ENCODE data around the gene PRKG1.
"Not testable (repeated sequence)": the region's sequence is repeated elsewhere in the genome, so short reads cannot be mapped to it uniquely, and the experiment has no call there.

The PRKG1 gene

GRCh38 chr10:51257511-51258248 lies 183.4 kb downstream of the PRKG1 start:
- Histone ChIP-seq H3K9me2 (replicated peaks; ENCODE audit: insufficient read depth, low read length) (no peaks in the 10 kb centered on the region), H3K4me2 (ENCODE audit: low read depth, low read length, poor library complexity, severe bottlenecking) (no peak overlapping the region), H4K20me1 (ENCODE audit: low read depth, low read length) (no peaks in the 10 kb centered on the region), H3K4me3 (ENCODE audit: insufficient read depth, low read length, poor library complexity, severe bottlenecking) (no peak overlapping the region), H3F3A (ENCODE audit: insufficient read depth) (no peaks in the 10 kb centered on the region), H3K27ac (ENCODE audit: low read depth, low read length) (no peak overlapping the region), H2AFZ (ENCODE audit: low read depth, low read length, severe bottlenecking) (no peak overlapping the region), H3K9ac (ENCODE audit: low read length) (no peak overlapping the region), H3K9me3 (ENCODE audit: insufficient read depth, low read length) (no peaks in the 10 kb centered on the region), H3K79me2 (ENCODE audit: insufficient read depth, low read length) (no peaks in the 10 kb centered on the region), H3K36me3 (ENCODE audit: low read length) (no peaks in the 10 kb centered on the region), H3K27me3 (ENCODE audit: low read length) (no peaks in the 10 kb centered on the region)
- TF ChIP-seq EZH2phosphoT487 (conservative IDR thresholded peaks at IDR 0.05; ENCODE audit: low read length) = no peak
- TF ChIP-seq CTCF (IDR thresholded peaks at IDR 0.05; ENCODE audit: insufficient read depth, low read length, poor library complexity, severe bottlenecking) = no peak

- no peak overlapping the region for H3K4me2 ChIP-seq (ENCODE audit: low read depth, low read length, poor library complexity, severe bottlenecking)
- no peaks in the 10 kb centered on the region for H4K20me1 ChIP-seq (ENCODE audit: low read depth, low read length)
- TF ChIP-seq EZH2phosphoT487 (conservative IDR thresholded peaks at IDR 0.05; ENCODE audit: low read length) (no peak), CTCF (IDR thresholded peaks at IDR 0.05; ENCODE audit: insufficient read depth, low read length, poor library complexity, severe bottlenecking) (no peak)
- H3K27ac ChIP-seq (ENCODE audit: low read depth, low read length) = no peak overlapping the region
- no peak overlapping the region for H3K4me3 ChIP-seq (ENCODE audit: insufficient read depth, low read length, poor library complexity, severe bottlenecking)
- no peaks in the 10 kb centered on the region for H3F3A ChIP-seq (ENCODE audit: insufficient read depth)
- no peaks in the 10 kb centered on the region for H3K9me2 ChIP-seq (replicated peaks; ENCODE audit: insufficient read depth, low read length)
- no peaks in the 10 kb centered on the region for H3K79me2 ChIP-seq (ENCODE audit: insufficient read depth, low read length)
- H3K36me3 ChIP-seq (ENCODE audit: low read length) = no peaks in the 10 kb centered on the region
- H3K9ac ChIP-seq (ENCODE audit: low read length) = no peak overlapping the region
- no peaks in the 10 kb centered on the region for H3K27me3 ChIP-seq (ENCODE audit: low read length)
- no peak overlapping the region for H2AFZ ChIP-seq (ENCODE audit: low read depth, low read length, severe bottlenecking)
- H3K9me3 ChIP-seq (ENCODE audit: insufficient read depth, low read length) = no peaks in the 10 kb centered on the region
Measured at GRCh38 chr10:51260376-51260775, 186.1 kb downstream of the PRKG1 start.

GRCh38 chr10:51266496-51266895 lies 192.2 kb downstream of the PRKG1 start:
- Histone ChIP-seq H3K9ac (ENCODE audit: low read length) (no peak overlapping the region), H3K4me2 (ENCODE audit: low read depth, low read length, poor library complexity, severe bottlenecking) (no peak overlapping the region), H3K27ac (ENCODE audit: low read depth, low read length) (no peak overlapping the region)

GRCh38 chr10:51267980-51268570 lies 193.8 kb downstream of the PRKG1 start:
- not testable (repeated sequence) for H3K9me3 ChIP-seq (ENCODE audit: insufficient read depth, low read length); H3K36me3 ChIP-seq (ENCODE audit: low read length); H3K9ac ChIP-seq (ENCODE audit: low read length); H3K4me2 ChIP-seq (ENCODE audit: low read depth, low read length, poor library complexity, severe bottlenecking); H3K27me3 ChIP-seq (ENCODE audit: low read length); H3K4me3 ChIP-seq (ENCODE audit: insufficient read depth, low read length, poor library complexity, severe bottlenecking); H4K20me1 ChIP-seq (ENCODE audit: low read depth, low read length); H3K27ac ChIP-seq (ENCODE audit: low read depth, low read length); H3K79me2 ChIP-seq (ENCODE audit: insufficient read depth, low read length); H3K9me2 ChIP-seq (replicated peaks; ENCODE audit: insufficient read depth, low read length); H2AFZ ChIP-seq (ENCODE audit: low read depth, low read length, severe bottlenecking); H3F3A ChIP-seq (ENCODE audit: insufficient read depth)

More at GRCh38 chr10:51266496-51266895, 192.2 kb downstream of the PRKG1 start:
- H4K20me1 ChIP-seq (ENCODE audit: low read depth, low read length) = no peaks in the 10 kb centered on the region
- H3K9me3 ChIP-seq (ENCODE audit: insufficient read depth, low read length) = no peaks in the 10 kb centered on the region
- no peaks in the 10 kb centered on the region for H3K79me2 ChIP-seq (ENCODE audit: insufficient read depth, low read length)
- H3K9me2 ChIP-seq (replicated peaks; ENCODE audit: insufficient read depth, low read length) = no peaks in the 10 kb centered on the region
- TF ChIP-seq CTCF (IDR thresholded peaks at IDR 0.05; ENCODE audit: insufficient read depth, low read length, poor library complexity, severe bottlenecking) (no peak), EZH2phosphoT487 (conservative IDR thresholded peaks at IDR 0.05; ENCODE audit: low read length) (no peak)
- H3K36me3 ChIP-seq (ENCODE audit: low read length) = no peaks in the 10 kb centered on the region
- no peak overlapping the region for H3K4me3 ChIP-seq (ENCODE audit: insufficient read depth, low read length, poor library complexity, severe bottlenecking)
- no peaks in the 10 kb centered on the region for H3K27me3 ChIP-seq (ENCODE audit: low read length)
- H3F3A ChIP-seq (ENCODE audit: insufficient read depth) = no peaks in the 10 kb centered on the region
- H2AFZ ChIP-seq (ENCODE audit: low read depth, low read length, severe bottlenecking) = no peak overlapping the region
